NK-92 (cell line): Measurements from ENCODE around the gene PLPPR3.

Experiments
- DNase-seq: peaks from one replicate; lab custom pipeline; 2025; ENCODE audit not compliant: unreplicated experiment; lab: John Stamatoyannopoulos, UW

The PLPPR3 gene

DNA sequence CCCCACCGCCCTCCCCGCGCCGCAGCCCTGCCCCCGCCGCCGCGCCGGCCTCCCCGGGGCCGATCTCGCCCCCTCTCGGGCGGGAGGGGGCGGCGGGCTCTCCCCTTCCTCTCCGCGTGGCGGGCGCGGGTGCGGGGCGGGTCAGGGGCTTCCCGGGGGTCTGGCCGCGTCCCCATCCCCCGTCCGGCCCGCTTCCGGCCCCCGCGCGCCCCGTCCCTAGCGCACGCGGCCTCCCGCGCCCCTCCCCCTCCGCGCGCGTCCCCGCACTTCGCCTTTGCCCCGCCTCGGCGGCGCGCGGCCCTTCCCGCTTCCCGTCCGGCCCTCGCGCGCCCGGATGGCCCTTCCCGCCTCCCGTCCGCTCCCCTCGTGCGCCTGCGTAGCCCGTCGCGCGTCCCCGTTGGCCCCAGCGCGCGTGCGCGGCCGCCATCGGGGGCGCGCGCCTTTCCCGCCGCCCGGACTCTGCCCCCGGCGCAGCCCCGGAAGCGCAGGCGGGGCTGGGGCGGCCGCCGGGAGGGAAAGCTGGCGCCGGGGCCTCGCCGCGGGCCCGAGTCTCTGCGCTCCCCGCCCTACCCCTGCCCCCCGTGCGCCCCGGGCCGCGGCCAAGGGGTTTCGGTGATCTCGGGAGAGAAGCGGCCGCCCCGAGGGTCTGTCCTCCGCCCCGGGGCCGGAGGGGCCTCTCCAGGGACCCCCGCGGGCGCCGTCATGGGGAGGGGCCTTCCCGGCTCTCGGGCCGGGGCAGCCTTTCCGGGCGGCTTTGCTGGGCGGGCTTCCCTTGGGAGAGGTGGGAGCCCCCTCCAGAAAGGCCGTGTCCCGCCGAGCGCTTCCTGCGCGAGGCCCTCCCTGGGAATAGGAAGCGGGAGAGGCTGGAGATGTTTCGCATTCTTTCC, 24.0 kb downstream of the PLPPR3 start:
- DNase-seq = no peak

GRCh38 chr19:796692-797527, 24.8 kb downstream of the PLPPR3 start, which contains the start of gene PTBP1:
TSS of gene PTBP1 (plus strand) at chr19:797452. CDS start at chr19:797498, 46 bp downstream.
- DNase-seq = peak; percentile 96

DNA sequence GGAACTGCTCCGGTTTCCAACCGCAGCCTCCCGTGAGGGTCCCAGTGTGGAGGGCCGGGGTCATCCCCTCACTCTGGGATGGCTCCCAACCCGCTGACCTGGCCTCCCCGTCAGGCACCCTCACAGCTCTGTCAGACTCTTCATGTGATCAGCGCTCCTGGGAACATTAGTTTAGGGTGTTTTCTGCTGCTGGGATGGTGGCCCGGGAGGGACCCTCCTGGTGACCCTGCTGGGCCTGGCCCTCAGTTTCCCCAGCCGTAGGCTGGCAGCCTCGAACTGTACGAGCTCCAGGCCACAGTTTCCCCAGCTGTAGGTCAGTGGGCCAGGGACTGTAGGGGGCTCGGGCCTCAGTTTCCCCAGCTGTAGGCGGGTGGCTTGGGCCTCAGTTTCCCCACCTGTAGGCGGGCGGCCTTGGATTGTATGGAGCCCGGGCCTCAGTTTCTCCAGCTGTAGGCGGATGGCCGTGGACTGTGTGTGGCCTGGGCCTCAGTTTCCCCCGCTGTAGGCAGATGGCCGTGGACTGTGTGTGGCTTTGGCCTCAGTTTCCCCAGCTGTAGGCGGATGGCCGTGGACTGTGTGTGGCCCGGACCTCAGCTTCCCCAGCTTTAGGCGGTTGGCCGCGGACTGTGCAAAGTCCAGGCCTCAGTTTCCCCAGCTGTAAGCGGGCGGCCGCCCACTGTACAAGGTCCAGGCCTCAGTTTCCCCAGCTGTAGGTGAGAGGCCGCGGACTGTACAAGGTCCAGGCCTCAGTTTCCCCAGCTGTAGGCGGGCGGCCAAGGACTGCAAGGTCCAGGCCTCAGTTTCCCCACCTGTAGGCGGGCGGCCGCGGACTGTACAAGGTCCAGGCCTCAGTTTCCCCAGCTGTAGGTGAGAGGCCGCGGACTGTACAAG, 25.8 kb downstream of the PLPPR3 start:
- no peak for DNase-seq

- no peak for DNase-seq
These were observed 26.6 kb downstream of the PLPPR3 start for GRCh38 chr19:795073-795611.

- no peak for DNase-seq
These were observed 27.9 kb downstream of the PLPPR3 start for GRCh38 chr19:793806-794205.

GRCh38 chr19:792306-792885, 29.4 kb downstream of the PLPPR3 start:
- DNase-seq = no peak

- no peak for DNase-seq
These were observed 30.0 kb downstream of the PLPPR3 start for GRCh38 chr19:791567-792305.

GRCh38 chr19:791007-791566, 30.7 kb downstream of the PLPPR3 start:
- no peak for DNase-seq

GRCh38 chr19:789701-790060, 32.1 kb downstream of the PLPPR3 start:
- DNase-seq = no peak

GRCh38 chr19:788983-789700, 32.6 kb downstream of the PLPPR3 start:
- DNase-seq = no peak

DNA sequence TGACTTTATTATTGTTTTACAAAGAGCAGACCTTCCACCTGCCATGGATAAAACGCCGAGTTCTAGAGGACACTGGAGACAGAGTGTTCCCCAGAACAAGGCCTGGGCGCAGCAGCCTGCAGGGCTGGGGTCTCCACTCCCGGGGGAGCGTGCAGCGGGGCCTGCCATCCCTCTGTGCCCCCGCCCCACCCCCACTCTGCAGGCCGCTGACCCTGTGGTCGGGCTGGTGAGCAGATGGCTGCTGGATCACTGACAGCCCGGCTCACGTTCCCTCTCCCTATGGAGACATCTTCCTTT, 33.1 kb downstream of the PLPPR3 start:
- no peak for DNase-seq

GRCh38 chr19:787536-787935, 34.2 kb downstream of the PLPPR3 start:
- DNase-seq = no peak

- no peak for DNase-seq
These were observed 37.2 kb downstream of the PLPPR3 start for GRCh38 chr19:784541-784940.

GRCh38 chr19:782878-783668, 38.7 kb downstream of the PLPPR3 start:
- no peak for DNase-seq

GRCh38 chr19:782185-782877, 39.4 kb downstream of the PLPPR3 start:
- DNase-seq = no peak

DNA sequence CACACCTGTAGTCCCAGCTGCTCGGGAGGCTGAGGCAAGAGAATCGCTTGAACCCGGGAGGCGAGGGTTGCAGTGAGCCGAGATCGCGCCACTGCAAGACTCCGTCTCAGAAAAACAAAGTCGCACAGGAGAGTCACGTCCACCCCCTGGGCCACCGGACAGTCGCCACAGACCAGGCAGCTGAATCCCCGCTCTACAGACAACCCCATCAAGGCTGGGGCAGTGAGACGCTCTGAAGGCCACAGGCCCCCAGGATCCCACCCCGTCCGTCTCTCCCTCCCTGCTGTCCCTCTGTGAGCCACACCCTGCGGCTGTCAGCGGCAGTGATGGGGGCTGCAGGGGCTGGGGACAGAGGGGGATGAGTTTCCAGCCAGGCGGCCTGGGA, 40.0 kb downstream of the PLPPR3 start:
- no peak for DNase-seq

DNA sequence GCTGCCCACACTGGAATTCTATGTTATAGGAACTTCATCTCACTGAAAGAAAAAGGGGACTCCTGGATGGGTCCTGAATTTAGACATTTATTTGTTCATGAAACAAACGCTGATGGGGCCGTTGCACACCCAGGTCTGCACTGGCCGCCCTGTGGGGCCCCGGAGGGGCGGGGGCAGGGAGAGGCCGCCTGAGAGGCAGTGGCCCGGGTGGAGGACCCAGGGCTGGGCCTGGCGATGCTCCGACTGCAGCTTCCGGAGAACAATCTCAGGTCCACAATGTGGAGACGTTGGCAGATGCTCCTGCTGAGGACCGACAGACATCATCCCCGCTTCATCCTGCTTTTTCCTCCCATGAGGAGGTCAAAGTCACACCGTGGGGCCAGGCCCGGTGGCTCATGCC, 40.8 kb downstream of the PLPPR3 start:
- no peak for DNase-seq
